Breast epithelium (tissue), 3 donors: ENCODE data around the gene AUNIP.

ENCODE experiments used
- CTCF ChIP-seq, 3 donors: fragments of 450-650 bp; IDR thresholded peaks; one replicate each; pipeline ENCODE4 v1.5.1; 2016 to 2017; ENCODE audit warnings: antibody characterized with exemption in 3 of 3, mild to moderate bottlenecking in 3 of 3, moderate library complexity in 3 of 3
- POLR2A ChIP-seq: fragments of 450-650 bp; IDR thresholded peaks from one replicate; pipeline ENCODE4 v1.6.1; 2016; ENCODE audit warnings: antibody characterized with exemption, mild to moderate bottlenecking, moderate library complexity

- TF ChIP-seq POLR2A: no peak
- no peak for TF ChIP-seq CTCF (IDR thresholded peaks at IDR 0.05)
Observed at GRCh38 chr1:25909040-25909439, 49.8 kb upstream of the AUNIP start.
